Esophagus muscularis mucosa (tissue), 4 donors: Measurements from ENCODE around the gene ANKRD13C. TPM values are rescaled to one million over a fixed set of nuclear protein-coding genes. Genes with fewer than 3 reads are reported as not detected.

Experiments used
- DNase-seq: peaks from one replicate; pipeline ENCODE4 v3.0.0-alpha.2; 2017; ENCODE audit errors: extremely low spot score
- H3K27ac ChIP-seq, 4 donors: fragments of 200-600 bp; sonication (generic); replicated peaks in 1 of 4; 1 replicate in 3 of 4; 2 replicates in 1 of 4; pipeline ENCODE4 v1.5.1; 2016 to 2019; ENCODE audit warnings: mild to moderate bottlenecking in 1 of 4
- H3K27me3 ChIP-seq, 4 donors: fragments of 200-600 bp; sonication (generic); one replicate each; pipeline versions ENCODE4 v1.5.1 to v1.6.0; 2016 to 2019
- H3K36me3 ChIP-seq, 4 donors: fragments of 200-600 bp; sonication (generic); one replicate each; pipeline ENCODE4 v1.5.1; 2016 to 2019
- H3K4me1 ChIP-seq, 4 donors: fragments of 200-600 bp; sonication (generic); one replicate each; pipeline ENCODE4 v1.5.1; 2016 to 2019
- H3K4me3 ChIP-seq, 4 donors: fragments of 200-600 bp; sonication (generic); 1 replicate in 2 of 4; 2 replicates in 2 of 4; pipeline ENCODE4 v1.5.1; 2016 to 2019; ENCODE audit warnings: mild to moderate bottlenecking in 4 of 4, moderate library complexity in 1 of 4
- H3K9me3 ChIP-seq, 4 donors: fragments of 200-600 bp; sonication (generic); 1 replicate in 3 of 4; 2 replicates in 1 of 4; pipeline ENCODE4 v1.5.1; 2016 to 2019
- CTCF ChIP-seq, 3 experiments: fragments of 200-600 bp in 2 of 3; fragments of 450-650 bp in 1 of 3; sonication (generic) in 2 of 3; IDR thresholded peaks; one replicate each; pipeline ENCODE4 v1.5.1; 2017 to 2019; ENCODE audit warnings: antibody characterized with exemption in 3 of 3, mild to moderate bottlenecking in 2 of 3, moderate library complexity in 1 of 3
- EP300 ChIP-seq: sonication (generic); formaldehyde crosslinking; IDR thresholded peaks from one replicate; pipeline ENCODE4 v1.6.1; 2017; ENCODE audit warnings: antibody characterized with exemption
- POLR2A ChIP-seq: fragments of 450-650 bp; IDR thresholded peaks from one replicate; pipeline ENCODE4 v1.6.1; 2017; ENCODE audit warnings: antibody characterized with exemption, moderate library complexity, mild to moderate bottlenecking, low read depth
- POLR2AphosphoS5 ChIP-seq, 2 donors: sonication (generic); formaldehyde crosslinking; IDR thresholded peaks; one replicate each; pipeline ENCODE4 v1.6.1; 2017; ENCODE audit warnings: antibody characterized with exemption in 2 of 2
- WGBS: methylation state at CpG from one replicate; pipeline ENCODE4 v1.1.5; 2018; 5-methylcytosine and 5-hydroxymethylcytosine counted together
- intact Hi-C: fragments of 100-400 bp; cut with DNase I; formaldehyde crosslinking; loops from one replicate; pipeline ENCODE4 v1.15.1; 2023
- total RNA-seq, 4 donors: library from RNA; depleted of rRNA; stranded (reverse); fragments of >200 nt; gene quantifications; one replicate each; pipeline versions ENCODE4 v1.1.0 to v1.2.1, GENCODE V29; 2016

Gene ANKRD13C
- total RNA-seq, 4 donors from 2014 or later = 23.0 to 30.2 (median 26.5) TPM

GRCh38 chr1:70360321-70360720 lies 5.8 kb upstream of the ANKRD13C start:
- WGBS = 85% methylated on average over 5 of the region's 5 CpGs
- H3K4me1 ChIP-seq = peaks cover 0 to 11% (median 7%) of the 10 kb centered on the region in 4 donors
- no peaks in the 10 kb centered on the region for H3K36me3 ChIP-seq
- intact Hi-C loops = no loop called here
- no peak for TF ChIP-seq EP300
- no peak for TF ChIP-seq CTCF (IDR thresholded peaks at IDR 0.05)
- no peak for TF ChIP-seq POLR2A
- TF ChIP-seq POLR2AphosphoS5 (IDR thresholded peaks at IDR 0.05) = no peak
- no peak overlapping the region for H3K4me3 ChIP-seq
- no peaks in the 10 kb centered on the region for H3K9me3 ChIP-seq
- no peak overlapping the region for H3K27ac ChIP-seq
- no peaks in the 10 kb centered on the region for H3K27me3 ChIP-seq
- peak; percentile 34 for DNase-seq

- H3K27me3 ChIP-seq = no peaks in the 10 kb centered on the region
- peak; percentile 10 for DNase-seq
- H3K36me3 ChIP-seq = no peaks in the 10 kb centered on the region
- H3K4me3 ChIP-seq = no peak overlapping the region
- intact Hi-C loops = no loop called here
- 89% methylated on average over 7 of the region's 7 CpGs for WGBS
- peaks cover 0 to 16% (median 12%) of the 10 kb centered on the region in 4 donors for H3K4me1 ChIP-seq
- TF ChIP-seq POLR2A = no peak
- no peak for TF ChIP-seq EP300
- no peak for TF ChIP-seq POLR2AphosphoS5 (IDR thresholded peaks at IDR 0.05)
- TF ChIP-seq CTCF (IDR thresholded peaks at IDR 0.05) = no peak
- H3K27ac ChIP-seq = no peak overlapping the region
- no peaks in the 10 kb centered on the region for H3K9me3 ChIP-seq
These were observed 4.5 kb upstream of the ANKRD13C start for GRCh38 chr1:70358921-70359564.

- WGBS = 75% methylated on average over 7 of the region's 7 CpGs
- peak overlapping the region in 2 of 4 donors; percentile 93 to 98 for H3K27ac ChIP-seq
- no peak for TF ChIP-seq POLR2A
- TF ChIP-seq EP300 = no peak
- TF ChIP-seq CTCF (IDR thresholded peaks at IDR 0.05) = no peak
- TF ChIP-seq POLR2AphosphoS5 (IDR thresholded peaks at IDR 0.05) = no peak
These were observed 1.4 kb upstream of the ANKRD13C start for GRCh38 chr1:70355920-70356319.

GRCh38 chr1:70355111-70355407 lies 537 bp upstream of the ANKRD13C start:
- TF ChIP-seq POLR2AphosphoS5 (IDR thresholded peaks at IDR 0.05) (no peak), POLR2A (no peak), CTCF (IDR thresholded peaks at IDR 0.05) (no peak), EP300 (no peak)
- peaks cover 16 to 52% (median 47%) of the 10 kb centered on the region in 4 donors for H3K4me1 ChIP-seq
- DNase-seq = no peak
- H3K4me3 ChIP-seq = peak overlapping the region; percentile 82 to 88 (median 88)
- H3K27me3 ChIP-seq = no peaks in the 10 kb centered on the region
- no peaks in the 10 kb centered on the region for H3K9me3 ChIP-seq
- intact Hi-C loops = loop anchor here (2.0 kb wide), 1 partner anchor 56 kb away; the partner anchor contains the start of gene CTH
- peak overlapping the region; percentile 90 to 98 (median 94) for H3K27ac ChIP-seq
- WGBS = 61% methylated on average over 6 of the region's 6 CpGs
- H3K36me3 ChIP-seq = peaks cover 0 to 4% (median 0%) of the 10 kb centered on the region in 4 donors

More at GRCh38 chr1:70355920-70356319, 1.4 kb upstream of the ANKRD13C start:
- H3K36me3 ChIP-seq = peaks cover 0 to 4% (median 0%) of the 10 kb centered on the region in 4 donors
- H3K9me3 ChIP-seq = no peaks in the 10 kb centered on the region
- H3K4me3 ChIP-seq = no peak overlapping the region
- peak; percentile 47 for DNase-seq
- H3K4me1 ChIP-seq = peaks cover 7 to 44% (median 39%) of the 10 kb centered on the region in 4 donors
- intact Hi-C loops = loop anchor here (2.0 kb wide), 1 partner anchor 55 kb away; the partner anchor contains the start of gene CTH
- H3K27me3 ChIP-seq = no peaks in the 10 kb centered on the region
